ENCODE data around the gene ZBTB4.
"Not testable (repeated sequence)": the region's sequence is repeated elsewhere in the genome, so short reads cannot be mapped to it uniquely, and the experiment has no call there.

DNA sequence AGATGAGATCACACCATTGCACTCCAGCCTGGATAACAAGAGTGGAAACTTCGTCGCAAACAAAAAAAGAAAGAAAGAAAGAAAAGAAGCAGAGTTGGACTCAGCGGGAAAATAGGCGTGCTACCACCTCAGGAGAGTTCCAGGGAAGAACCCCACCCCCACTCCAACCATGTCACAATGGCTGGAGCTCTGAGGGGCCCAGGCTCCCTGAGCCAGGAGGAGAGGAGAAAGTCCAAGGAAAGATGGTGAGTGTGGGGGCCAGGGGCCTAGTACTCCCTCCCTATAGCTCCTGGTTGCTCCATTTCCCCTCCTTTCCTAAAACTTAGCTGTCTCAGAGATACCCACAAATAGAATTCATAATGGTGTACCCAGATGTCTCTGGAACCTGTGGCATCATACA lies 1.8 kb upstream of the ZBTB4 start, which contains the start of gene SLC35G6:
- not testable (repeated sequence) for TF ChIP-seq POLR2A (IDR thresholded peaks at IDR 0.05)
- TF ChIP-seq, protein P1, sequence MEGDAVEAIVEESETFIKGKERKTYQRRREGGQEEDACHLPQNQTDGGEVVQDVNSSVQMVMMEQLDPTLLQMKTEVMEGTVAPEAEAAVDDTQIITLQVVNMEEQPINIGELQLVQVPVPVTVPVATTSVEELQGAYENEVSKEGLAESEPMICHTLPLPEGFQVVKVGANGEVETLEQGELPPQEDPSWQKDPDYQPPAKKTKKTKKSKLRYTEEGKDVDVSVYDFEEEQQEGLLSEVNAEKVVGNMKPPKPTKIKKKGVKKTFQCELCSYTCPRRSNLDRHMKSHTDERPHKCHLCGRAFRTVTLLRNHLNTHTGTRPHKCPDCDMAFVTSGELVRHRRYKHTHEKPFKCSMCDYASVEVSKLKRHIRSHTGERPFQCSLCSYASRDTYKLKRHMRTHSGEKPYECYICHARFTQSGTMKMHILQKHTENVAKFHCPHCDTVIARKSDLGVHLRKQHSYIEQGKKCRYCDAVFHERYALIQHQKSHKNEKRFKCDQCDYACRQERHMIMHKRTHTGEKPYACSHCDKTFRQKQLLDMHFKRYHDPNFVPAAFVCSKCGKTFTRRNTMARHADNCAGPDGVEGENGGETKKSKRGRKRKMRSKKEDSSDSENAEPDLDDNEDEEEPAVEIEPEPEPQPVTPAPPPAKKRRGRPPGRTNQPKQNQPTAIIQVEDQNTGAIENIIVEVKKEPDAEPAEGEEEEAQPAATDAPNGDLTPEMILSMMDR (IDR thresholded peaks at IDR 0.05): not testable (repeated sequence)
